NCI-H2107 treated with DMSO at 0.1 percent for 48 hours (cell line): ENCODE measurements around the gene COL4A2.
"Not testable (repeated sequence)": the region's sequence is repeated elsewhere in the genome, so short reads cannot be mapped to it uniquely, and the experiment has no call there.

Source experiments
- DNase-seq: peaks from one replicate; lab custom pipeline; 2025; ENCODE audit not compliant: unreplicated experiment; lab: John Stamatoyannopoulos, UW

COL4A2 gene

GRCh38 chr13:110306340-110306959 lies 634 bp upstream of the COL4A2 start:
- no peak for DNase-seq

DNA sequence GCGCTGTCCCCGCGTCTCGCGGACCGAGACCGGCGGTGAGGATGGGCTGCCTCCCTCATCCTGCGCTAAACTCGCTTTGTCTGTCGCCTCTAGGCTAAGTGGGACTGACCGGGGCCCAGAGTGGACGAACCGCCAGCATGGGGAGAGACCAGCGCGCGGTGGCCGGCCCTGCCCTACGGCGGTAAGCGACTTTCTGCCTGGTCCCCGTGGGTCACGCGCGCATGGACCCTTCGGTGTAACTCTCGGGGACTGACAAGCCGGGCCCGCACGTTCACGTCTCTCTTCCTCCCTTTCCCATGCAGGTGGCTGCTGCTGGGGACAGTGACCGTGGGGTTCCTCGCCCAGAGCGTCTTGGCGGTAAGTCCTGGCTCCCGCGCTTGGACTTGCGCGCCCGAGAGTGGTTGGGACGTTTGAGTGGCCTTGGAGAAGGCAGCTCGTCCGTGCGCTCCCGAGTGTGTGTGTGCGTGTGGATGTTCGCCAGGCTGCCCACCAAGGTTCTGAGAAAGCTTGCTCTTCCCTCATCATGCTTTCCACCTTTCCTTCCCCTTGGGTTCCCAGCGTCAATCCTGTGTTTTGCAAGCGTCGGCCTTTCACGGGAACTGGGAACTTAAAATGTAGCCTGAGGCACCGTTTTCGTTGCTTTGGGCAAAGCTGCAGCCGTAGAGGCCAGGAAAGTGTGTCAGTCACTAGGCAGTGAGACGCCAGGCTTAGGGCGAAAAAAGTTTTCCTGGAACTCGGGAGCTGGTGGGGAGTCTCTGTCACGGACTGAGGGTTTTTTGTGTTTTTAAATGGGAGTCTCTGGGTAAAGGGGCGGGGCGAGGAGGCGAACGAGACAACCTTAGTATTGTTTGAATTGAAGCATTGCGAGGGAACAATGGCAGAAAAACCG lies 927 bp downstream of the COL4A2 start:
- DNase-seq: no peak

DNA sequence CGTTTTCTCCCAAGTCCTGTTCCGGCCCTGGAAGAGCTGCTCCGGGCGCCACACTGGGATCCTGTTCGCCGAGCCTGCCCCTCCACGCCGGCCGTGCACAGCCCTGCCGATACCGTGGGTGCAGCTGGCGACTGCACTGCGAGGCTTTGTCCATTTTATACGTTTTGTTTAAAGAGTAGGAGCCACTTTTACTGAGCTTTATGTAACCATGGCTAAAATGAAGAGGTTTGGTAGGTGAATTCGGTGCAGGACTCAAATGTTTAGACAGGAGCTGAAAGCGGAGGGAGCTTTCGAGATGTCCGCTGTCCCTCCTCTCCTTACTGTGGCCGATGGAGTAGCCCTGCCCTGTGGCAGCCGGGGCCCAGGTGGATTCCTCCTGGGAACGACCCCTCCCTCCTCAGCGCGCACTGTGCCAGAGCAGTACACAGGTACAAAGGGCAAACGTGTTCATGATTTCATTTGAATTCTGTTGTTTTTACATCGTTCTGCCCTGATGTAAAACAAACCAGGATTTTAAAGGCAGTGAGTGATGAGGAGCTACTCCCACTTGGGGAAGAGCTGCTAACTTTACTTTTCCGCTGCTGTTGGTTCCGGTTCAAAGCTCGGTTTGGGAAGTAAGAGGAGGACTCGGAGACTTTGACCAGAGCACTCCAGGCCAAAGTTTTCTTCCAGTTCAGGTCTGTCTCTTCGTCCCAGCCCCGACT lies 1.7 kb downstream of the COL4A2 start:
- no peak for DNase-seq

DNA sequence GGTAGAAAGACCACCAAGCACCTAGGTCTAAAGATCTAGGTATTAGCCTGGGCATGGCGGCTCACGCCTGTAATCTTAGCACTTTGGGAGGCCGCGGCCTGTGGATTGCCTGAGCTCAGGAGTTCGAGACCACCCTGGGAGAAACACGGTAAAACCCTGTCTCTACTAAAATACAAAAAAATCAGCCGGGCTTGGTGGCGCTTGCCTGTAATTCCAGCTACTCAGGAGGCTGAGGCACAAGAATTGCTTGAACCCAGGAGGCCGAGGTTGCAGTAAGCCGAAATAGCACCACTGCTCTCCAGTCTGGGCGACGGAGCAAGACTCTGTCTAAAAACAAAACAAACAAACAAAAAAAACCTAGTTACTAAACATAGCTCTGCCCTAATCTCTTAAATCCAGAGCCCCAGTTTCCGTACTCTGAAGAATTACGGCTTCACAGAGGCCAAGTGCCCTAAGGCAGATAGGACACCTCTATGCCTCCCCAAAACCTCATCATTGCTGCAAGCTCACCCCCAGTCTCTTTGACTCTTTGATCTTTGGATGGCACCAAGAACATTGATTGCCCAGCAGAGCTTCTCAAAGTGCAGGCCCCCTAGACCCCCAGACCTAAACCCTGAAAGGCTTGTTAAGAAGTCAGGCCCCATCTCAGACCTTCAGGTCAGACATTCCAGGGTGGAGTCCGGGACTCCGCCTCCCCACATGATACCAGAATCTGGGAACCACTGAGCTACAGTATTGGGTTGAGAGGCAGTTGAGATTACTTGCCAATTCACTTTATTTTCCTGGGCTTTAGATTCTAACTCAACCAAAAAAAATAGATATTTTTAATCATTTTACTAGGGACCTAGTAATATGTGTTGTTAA lies 2.8 kb downstream of the COL4A2 start:
- no peak for DNase-seq

DNA sequence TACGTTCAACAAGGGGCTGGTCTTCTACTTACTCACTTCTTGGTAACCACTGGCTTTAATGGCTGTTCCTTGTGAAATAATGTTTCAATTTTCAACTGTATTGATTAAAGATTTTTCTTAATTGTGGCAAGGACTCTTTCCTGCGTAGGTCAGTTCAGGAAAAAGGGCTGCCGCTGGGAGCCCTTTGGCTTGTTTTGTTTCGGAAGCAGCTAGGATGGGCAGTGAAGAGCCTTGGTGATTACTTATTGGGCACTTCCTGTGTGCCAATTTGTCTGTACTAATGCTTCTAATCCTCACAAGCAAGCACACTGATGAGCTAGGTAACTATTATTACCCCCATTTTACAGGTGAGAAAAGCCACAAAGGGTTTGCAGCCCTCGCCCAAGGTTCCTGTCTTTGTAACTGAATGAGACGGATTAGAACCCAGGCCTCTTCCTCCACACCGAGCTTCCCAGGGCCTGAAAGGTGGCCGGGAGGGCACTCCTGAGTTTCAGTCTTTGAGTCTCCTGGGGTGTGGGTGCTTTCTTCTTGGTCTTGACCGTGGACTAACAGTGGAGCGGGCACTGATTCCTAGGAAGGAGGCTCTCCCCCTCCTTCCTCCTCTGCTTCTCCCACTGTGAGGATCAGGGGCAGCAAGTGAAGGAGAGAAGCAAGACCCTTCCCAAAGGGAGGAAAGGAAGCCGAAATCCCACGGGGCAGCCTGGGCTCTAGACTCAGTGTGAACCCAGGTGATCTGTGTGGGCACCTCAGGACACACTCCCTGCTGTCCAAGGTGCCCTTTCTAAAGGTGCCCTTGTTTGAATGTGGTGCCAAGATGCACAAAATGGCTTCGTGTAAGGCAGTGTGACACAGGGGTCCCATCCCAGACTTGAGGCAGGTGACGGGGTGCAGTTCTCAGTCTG lies 3.7 kb downstream of the COL4A2 start:
- DNase-seq: no peak

DNA sequence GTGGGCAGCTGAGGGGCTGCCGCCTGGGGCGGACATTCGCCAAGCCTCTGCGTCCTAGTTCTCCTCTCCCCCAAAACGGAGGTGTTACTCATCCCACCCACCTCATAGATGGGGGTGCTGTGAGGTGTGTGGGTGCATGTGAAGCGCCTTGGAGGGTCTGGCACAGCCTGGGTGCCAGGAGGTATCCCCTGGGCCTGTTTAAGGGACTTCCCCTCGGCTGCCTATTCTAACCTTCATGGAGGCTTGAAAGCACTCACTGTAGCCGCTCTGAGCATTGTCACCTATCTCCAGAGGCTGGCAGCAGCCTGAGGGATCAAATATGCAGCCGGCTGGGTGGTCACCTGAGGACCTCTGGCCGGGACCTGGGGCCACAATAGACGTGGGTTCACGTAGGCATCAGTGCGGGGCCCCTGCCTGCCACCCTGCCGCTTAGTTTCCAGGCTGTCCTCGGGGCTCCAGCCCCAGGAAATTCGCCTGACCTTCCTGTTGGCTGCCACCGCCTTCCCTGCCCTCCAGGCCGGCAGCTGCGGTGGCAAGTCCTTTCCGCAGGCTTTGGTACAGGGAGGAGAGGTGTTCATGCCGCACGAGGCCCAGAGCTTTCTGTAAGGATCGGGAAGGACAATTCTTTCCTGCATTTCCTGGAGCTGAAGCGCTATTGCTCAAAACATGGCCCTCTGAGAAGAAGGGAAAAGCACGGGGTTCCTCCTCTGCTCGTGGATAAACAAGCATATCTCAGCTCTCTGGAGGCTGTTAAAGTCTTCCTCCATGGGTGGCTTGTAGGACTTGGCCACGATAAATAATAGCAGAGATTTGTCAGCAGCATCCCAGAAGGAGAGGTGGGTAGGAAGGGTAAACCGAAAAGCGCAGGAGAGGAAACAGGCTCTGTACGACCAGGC lies 4.6 kb downstream of the COL4A2 start:
- no peak for DNase-seq

DNA sequence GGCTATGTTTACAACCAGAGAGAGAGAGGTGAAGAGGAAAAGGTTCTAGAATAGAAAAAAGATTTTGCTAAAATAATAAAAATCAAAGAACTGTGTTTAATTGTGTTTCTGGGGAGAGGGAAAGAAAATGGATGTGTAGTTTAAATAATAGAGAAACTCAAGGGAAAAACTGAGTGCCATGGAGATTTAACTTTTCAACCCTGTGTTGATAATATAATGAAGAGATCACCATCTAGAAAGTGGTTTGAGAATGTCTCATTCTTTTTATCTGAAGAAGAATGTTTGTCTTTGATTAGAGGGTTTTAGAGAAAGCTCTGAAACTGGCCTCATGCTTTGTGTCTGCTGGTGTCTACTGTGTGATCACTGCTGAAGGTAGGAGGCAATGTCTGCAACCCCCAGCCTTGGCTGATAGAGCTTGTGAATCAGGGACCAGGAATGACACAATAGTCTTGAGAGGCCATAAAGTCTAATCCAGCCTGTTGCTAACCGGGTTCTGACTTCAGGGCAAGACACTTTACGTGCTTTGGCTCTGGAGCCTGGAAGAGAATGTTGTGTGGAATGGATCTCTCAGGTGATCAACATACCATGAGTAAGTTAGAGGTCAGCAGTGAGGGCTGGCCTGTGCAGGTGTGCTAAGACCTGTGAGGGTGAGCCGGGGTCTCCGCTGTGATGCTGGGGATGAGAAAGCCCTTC lies 5.4 kb downstream of the COL4A2 start:
- no peak for DNase-seq

- not testable (repeated sequence) for DNase-seq
Measured at GRCh38 chr13:110313261-110313660, 6.2 kb downstream of the COL4A2 start.

DNA sequence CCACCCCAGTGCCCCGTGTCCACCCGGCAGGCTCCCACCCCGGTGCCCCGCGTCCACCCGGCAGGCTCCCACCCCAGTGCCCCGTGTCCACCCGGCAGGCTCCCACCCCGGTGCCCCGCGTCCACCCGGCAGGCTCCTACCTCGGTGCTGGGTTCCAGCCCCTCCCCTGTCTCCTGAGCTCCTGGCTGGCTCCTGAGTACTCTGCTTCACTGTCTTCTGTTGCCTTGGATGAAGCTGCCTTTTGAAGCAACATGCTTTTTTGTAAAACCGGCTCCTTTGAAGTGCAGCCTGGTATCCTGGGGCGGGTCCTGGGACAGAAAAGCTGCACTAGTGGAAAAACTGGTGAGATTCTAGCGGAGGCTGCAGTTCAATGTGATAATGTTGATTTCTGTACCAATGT lies 6.6 kb downstream of the COL4A2 start:
- not testable (repeated sequence) for DNase-seq

- DNase-seq: no peak
Measured at GRCh38 chr13:110314516-110315245, 7.6 kb downstream of the COL4A2 start.

DNA sequence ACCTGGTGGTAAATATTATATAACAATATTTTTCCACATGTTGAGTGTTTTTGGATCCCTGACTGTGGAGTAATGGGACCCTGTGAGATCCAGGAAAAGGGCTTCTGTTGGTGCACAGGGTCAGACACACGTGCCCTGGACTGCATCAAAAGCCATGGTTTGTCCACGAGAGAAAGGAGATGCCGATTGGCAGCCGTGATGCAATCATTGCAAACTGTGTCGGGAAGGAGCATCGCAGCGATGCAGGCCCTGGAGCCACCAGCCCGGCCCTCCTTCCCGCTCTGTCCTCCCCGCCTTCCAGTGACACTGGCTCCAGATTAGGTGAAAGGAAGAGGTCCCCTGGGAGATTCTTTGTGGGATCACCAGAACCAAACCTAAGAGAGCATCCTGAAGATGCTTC lies 9.1 kb downstream of the COL4A2 start:
- no peak for DNase-seq

DNA sequence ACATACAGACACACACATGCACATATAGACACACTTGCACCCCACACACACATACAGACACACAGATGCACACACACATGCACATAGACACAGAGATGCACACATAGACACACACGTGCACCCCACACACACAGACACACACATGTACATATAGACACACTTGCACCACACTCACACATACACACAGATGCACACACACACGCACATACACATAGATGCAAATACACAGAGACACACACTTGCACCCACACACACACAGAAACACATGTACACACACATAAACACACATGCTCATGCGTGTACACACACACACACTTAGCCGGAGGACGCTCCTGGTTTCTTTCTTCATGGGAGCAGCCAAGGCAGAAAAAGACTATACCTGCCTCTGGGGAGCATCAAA lies 10.0 kb downstream of the COL4A2 start:
- DNase-seq: no peak

GRCh38 chr13:110317496-110318195 lies 10.6 kb downstream of the COL4A2 start:
- no peak for DNase-seq

DNA sequence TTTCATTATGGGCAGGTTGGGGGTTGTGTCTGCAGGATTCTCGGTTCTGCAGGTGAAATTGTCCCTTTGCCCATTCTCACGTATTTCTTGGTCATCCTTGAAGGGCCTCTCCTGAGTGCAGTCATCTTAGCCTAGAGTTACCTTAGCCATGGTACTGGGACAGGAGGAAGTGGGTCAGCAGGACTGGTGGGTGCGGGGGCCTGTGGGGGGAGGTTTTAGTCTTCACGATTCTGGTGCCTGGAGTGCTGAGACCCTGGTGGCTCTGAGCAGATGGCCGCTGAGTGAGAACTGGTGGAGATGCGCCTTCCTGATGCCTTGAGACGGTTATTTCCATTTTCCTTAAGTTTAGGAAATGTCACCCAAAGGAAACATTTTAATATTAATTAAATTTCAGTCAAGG lies 11.8 kb downstream of the COL4A2 start:
- DNase-seq: no peak

GRCh38 chr13:110319397-110319773 lies 12.3 kb downstream of the COL4A2 start:
- DNase-seq: no peak

DNA sequence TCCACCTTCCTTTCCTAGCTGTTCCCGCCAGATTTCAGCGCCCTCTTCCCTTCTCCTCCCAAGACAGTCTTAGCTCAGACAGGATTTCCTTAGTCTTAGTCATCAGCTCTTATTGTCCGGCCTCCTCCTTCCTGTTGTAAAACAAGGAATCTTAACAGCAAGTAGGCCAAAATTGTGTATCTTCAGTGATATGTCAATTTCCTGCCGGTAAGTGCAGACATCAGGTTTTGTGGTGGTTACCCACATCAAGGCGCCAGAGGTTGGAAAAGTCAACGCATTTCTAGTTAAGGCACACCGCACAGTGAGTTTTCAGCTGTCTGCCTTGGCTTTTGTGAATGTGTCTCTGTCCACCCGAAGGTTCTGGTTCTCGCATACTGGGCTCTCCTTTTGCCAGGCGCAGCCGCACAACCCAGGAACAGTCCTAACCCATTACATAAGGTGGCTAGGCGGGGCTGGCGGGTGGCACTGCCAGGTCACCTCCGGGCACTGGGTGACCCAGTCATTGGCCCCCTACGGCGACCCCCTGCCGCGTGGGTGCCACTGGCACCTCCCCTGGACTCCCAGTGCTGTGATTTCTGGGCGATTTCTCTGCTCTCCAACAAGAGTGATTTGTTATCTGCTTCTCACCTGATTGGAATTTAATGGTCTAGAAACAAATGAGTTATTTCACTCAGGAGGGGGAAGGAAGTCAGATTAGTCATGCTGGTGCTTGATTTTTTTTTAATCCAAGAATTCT lies 12.9 kb downstream of the COL4A2 start:
- DNase-seq: no peak
